A375 (cell line): Measurements from ENCODE around the gene DNAJC18. TPM values are rescaled to one million over a fixed set of nuclear protein-coding genes. Genes with fewer than 3 reads are reported as not detected.

Source experiments
- small RNA-seq: library from RNA; depleted of rRNA; stranded (forward); fragments of <200 nt; gene quantifications from one replicate; pipeline ENCODE3, GENCODE V24; 2014
- total RNA-seq: library from RNA; depleted of rRNA; stranded (reverse); fragments of >200 nt; shearing (Covaris generic); gene quantifications from 2 replicates; pipeline ENCODE4 v1.2.3, GENCODE V29; 2014; rRNA removed

The DNAJC18 gene
- total RNA-seq: 3.9 and 4.4 TPM in 2 replicates

DNA sequence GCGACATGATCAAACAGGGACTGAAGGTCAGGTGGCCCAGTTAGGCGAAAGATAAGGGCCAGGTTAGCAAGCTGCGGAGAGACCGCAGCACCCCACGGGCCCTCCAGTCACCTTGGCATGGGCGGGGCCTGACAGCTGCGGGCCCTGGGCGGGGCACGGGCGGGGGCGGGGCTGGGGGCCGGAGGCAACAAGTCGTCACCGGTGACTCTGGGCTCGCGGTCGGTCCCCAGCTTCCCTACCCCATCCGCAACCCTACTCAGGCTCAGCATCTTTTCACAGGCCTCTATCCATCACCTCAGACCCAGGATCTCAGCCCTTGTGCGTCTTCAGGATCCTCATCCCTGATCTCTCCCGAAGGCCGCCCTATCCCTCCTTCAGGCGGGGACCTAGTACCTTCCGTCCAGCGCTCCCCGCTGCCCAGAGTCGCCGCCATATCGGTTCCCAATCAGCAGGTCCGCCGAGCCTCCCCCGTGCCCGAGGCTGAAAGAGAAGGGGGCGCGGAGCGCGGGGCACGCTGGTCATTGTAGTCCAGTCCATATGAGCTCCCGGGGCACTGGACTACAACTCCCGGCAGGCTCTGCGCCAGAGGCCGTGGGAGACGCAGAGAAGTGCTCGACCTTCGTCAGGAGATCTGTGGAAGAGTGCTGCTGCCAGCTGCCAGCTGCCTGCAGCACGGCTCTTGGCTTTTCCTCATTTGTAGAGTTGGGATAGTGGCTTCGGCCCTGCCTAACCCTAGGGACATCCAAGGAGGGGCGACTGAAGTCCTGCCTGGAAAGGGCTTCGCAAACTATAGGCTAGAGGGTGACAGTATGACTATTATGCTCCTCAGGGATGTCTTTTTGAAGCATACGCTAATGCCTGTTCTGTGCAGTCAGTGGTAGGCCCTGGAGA lies at the start of gene DNAJC18:
DNAJC18 (minus strand) TSS at position 513 of the 891 bp plus-strand sequence; CDS start at position 433, 80 bp downstream.

DNA sequence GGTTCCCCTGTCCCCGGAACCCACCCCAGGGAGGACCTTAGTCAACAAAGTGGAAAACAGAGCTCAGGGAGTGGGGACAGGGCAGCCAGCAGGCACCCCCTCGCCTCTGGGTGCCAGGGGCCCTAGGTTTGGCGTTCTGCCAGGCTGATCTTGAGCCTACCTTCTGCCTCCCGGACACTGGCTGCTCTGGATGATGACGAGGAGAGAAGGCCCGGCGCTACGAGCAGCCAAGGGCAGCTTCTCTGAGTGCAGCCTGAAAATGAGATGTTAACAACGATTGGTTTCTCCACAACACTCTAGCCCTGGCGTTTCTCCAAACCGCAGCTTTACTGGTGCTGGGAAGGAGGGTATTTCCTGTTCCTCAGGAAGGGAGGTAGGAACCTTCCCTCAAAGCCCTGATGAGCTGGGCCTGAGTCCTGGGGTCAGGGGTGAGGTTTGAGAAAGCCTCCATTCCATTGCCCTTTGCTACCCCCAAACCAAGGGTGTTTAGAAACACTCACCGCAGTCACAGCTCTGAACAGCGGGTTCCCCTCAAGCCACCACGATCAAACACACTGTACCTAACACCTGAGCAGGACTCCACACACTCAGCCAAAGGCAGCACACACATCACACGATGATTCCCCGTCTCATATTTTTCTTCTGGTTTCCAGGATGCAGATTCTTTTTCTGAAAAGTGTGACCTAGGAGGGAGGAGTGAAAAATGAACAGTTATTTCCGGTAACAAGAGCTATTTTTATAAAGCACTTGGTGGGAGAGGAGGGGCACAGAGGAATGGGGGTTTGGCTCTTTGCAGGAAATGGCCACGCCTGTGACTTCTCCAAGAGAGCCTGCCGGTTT lies 42.9 kb upstream of the DNAJC18 start, which contains the start of gene STING1:
STING1 (minus strand) TSS at position 709 of the 840 bp plus-strand sequence. CDS start 1,054 bp downstream, outside the sequence.

DNA sequence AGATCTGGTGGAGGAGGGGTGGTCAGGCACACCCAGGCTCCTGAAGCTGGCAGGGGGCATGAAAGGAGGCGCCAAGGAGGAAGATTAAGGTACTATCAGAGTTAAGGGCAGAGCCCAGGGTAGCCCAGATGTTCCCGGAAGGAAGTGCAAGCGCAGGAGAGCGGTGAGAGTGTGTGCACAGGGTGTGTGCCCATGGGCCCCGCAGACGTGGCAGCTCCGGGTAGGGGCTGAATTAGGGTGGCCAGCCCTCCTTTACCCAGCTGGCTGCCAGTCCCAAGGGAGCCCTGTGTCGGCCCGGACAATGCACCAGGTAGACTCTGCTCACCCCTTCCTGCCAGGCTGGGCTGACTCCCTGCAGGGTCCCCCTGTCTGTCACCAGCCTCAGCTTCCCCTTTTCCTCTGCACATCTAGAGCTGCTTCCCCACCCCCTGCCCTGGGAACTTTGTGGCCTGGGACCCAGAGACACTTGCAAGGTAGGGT lies 31.5 kb upstream of the DNAJC18 start, which contains the start of gene SMIM33:
SMIM33 (plus strand) TSS at position 184 of the 480 bp plus-strand sequence; CDS start at position 302, 118 bp downstream.

DNA sequence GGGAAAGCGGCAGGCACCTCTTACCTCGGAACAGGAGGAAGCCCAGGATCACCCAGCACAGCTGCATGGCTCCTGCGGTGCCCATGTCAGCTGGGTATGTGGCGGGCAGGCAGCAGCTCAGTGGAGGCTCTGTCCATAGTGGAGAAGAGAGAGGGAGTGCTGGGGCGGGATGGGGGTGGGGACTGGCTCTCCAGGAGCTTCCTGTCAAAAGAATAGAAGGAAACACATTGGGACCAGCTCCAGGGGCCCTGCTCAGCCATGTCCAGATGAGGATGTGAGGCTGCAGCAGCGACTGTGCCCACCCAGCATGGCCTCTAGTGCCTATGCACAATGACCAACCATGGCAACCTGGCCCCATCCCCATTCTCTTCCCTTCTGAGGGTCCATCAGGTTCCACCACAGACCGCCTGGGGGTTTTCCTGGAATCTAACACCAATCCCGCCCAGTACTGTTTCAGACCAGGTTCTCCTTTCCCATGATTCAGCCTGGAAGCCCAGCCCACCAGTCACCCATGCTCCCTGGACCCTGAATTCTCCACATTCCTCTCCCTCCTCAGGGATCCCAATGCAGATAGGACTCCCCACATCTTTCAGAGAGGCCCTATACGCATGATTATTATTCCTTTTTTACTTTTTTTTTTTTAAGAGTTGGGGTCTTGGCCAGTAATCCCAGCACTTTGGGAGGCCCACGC lies 23.4 kb upstream of the DNAJC18 start, which contains the start of gene ECSCR:
ECSCR (minus strand) TSS at position 158 of the 691 bp plus-strand sequence; CDS start at position 85, 73 bp downstream.

DNA sequence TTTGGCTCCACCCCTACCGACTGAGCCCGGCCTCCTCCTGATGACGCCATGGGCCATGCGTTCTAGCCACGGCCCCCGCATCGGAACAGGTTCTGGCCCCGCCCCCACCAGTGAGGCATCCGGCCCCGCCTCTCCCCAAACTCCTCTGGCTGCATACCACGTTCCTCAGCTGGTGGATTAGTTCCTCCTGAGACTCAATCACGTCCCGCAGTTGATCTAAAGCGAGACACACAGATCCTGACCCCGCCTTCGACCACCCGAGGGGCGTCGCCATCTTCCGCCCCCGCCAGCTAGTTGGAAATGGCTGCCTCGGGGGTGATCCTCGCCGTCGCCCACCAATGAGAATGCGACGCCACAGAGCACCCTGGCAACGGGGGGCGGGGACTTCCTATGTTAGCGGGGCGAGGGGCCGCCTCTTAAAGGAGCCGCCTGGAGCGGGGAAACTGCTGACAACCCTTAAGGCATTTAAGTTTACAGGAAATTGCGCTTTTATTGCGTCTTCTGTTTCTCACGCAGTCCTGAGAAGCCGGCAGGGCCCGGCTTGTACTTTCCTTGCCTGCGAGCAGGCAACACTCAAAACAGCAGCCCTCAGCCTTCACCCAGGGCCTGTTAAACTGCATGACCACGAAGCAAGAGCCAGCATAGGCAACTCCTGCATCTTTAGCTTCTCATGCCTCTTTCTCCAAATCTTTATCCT lies 35.4 kb downstream of the DNAJC18 start, which contains the start of gene SPATA24:
SPATA24 (minus strand) TSS at position 303 of the 697 bp plus-strand sequence; CDS start at position 274, 29 bp downstream.

DNA sequence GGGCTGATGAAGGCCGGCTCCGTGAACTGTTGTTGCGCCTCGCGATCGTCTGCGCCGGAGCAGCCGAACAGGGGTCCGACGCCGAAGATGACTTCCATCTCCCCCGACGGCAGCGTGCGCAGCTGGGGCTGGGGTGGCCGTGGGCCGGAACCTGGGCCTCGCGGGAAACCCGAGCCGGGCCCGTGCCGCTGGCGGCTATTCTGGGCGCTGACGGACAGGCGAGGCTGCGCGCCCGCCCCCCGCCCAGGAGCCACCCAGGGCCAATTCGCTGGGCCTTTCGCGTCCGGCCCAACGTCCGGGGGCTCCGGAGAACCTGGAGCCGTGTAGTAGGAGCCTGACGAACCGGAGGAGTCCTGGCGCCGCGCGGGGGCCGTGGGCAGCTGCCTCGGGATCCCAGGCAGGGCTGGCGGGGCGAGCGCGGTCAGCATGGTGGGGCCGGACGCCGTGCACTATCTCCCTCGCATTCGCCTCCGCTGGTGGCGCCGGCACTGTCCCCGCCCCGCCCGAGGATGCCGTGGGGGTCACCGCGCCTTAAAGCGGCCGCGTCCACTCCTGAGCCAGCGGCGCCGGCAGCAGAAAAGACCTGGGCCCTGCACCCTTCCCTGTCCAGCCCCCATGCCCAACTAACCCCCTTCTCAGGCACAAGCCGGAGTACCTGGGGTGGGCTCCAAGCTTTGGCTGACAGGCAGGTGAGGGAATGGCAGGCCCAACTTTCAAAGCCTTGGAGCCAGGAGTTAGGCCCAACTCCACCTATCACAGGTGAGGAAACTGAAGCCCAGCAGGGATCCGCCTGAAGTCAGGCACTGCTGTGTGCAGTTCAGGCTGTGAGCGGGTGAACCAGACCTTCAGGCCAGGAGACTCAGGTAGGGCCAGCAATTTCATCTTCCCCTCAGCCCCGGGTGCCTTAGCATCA lies 44.4 kb downstream of the DNAJC18 start, which contains the start of gene PROB1:
PROB1 (minus strand) TSS at position 451 of the 913 bp plus-strand sequence; CDS start at position 428, 23 bp downstream.

DNA sequence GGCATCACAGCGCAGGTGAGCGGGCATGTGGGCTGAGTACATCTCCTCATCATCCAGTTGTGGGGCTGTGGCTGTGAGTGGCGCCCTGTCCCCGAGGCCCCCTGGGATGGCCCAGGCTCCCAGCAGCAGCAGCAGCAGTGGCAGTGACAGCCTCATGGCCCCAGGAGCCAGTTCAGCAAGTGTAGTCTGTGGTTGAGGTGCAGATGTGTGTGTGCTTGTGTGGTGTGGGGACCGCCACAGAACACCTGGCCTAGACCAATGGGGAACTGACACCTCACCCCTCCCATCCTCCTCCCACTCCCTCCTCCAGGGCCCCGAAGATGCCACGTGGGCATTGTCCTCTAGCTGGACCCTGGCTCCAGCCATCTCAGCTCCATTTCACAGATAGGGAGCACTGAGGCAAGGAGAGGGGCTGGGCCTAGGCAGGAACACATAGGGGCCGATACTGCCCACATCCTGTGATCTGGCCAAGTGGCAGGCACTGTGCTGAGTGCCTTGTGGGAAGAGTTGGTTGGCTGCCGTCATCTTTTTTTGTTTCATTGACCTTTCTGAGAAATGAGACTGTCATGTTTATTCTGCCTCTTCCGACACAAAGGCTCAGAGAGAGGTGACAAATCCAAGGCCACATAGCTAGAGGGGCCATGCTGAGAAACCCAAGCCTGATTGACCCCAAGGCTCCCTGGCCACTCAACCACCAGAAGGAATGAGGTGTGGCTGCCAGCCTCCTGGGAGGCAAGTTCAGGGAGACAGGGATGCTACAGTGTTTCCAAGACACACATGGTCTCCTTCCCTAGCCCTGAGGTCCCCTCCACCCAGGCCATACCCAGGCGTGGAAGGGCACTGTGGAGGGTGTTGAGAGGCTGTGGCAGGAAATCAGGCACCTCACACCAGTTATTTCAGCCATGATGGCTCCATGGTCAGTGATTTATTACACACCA lies 49.4 kb downstream of the DNAJC18 start, which contains the start of gene MZB1:
MZB1 (minus strand) TSS at position 213 of the 938 bp plus-strand sequence; CDS start at position 156, 57 bp downstream.

DNA sequence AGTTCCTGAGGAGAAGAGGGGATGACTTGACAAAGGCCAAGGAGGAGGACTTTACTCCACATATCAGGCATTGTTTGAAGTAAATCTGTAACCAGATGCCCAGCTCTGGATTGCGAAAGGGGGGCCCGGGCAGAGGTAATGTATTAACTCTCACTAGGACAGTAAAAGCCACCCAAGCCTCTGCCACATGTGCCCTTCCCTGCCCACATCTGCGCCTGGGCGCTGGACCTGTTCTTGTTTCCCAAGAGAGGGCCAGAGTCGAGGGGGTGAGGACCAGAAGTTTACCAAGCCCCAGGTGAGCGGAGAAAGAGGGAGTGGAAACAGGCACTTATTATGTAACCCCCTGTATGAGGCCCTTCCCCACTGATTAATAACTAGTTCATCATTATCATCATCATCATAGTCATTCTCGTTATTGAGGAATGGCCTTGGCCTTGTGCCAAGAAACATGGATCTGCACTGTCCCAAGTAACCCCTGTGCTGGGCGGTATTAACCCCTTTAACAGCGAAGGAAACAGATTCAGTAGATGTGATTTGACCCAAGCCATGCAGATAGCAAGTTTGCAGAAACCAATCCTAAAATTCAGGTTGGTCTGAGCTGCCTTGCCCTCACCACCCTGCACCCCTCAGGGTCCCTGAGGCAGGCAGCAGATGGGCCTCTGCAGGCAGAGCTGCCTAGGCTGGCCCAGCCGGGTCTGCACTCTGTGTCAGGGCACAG lies 55.9 kb downstream of the DNAJC18 start, which contains the start of gene SLC23A1:
SLC23A1 (minus strand) TSS at position 23 of the 718 bp plus-strand sequence. CDS start 44 bp downstream, outside the sequence.

Small RNAs within 50 kb of the gene (small RNA-seq; reads per million reads assigned to genes)
- 1.2 reads per million, percentile 59 among the genes with 10 or more reads in this experiment for gene RNU5B-4P

Other genes with a start within 250 kb of the DNAJC18 start
- gene SIL1, start 241.2 kb downstream of the DNAJC18 start, total RNA-seq: 53.0 and 53.6 TPM in 2 replicates
- gene MATR3, start 145.8 kb downstream of the DNAJC18 start, total RNA-seq: 244 and 298 TPM in 2 replicates
- 87.0 and 92.3 TPM in 2 replicates for gene PAIP2, start 97.7 kb downstream of the DNAJC18 start, total RNA-seq
- gene SLC23A1, start 56.2 kb downstream of the DNAJC18 start, total RNA-seq: not detected in 2 replicates
- gene MZB1, start 49.6 kb downstream of the DNAJC18 start, total RNA-seq: 1.4 TPM in 1 of 2 replicates, not detected in the other
- 0.79 and 1.1 TPM in 2 replicates for gene PROB1, start 44.4 kb downstream of the DNAJC18 start, total RNA-seq
- 13.7 and 18.1 TPM in 2 replicates for gene SPATA24, start 35.4 kb downstream of the DNAJC18 start, total RNA-seq
- gene ECSCR, start 23.2 kb upstream of the DNAJC18 start, total RNA-seq: 1.2 TPM in 1 of 2 replicates, not detected in the other
- gene SMIM33, start 31.5 kb upstream of the DNAJC18 start, total RNA-seq: not detected in 2 replicates
- gene STING1, start 43.2 kb upstream of the DNAJC18 start, total RNA-seq: 26.6 and 32.8 TPM in 2 replicates
- 53.1 and 81.2 TPM in 2 replicates for gene UBE2D2, start 121.8 kb upstream of the DNAJC18 start, total RNA-seq
- 40.5 and 57.8 TPM in 2 replicates for gene CXXC5, start 208.8 kb upstream of the DNAJC18 start, total RNA-seq